Measurements from ENCODE around the gene ZNF584.
"Not testable (repeated sequence)": the region's sequence is repeated elsewhere in the genome, so short reads cannot be mapped to it uniquely, and the experiment has no call there.

The ZNF584 gene

GRCh38 chr19:58439576-58440554 lies 31.4 kb downstream of the ZNF584 start, which contains the start of gene ZNF132:
ZNF132 (minus strand) TSS chr19:58440153; CDS start chr19:58439821, 332 bp downstream.
- DNase-seq (ENCODE audit: low spot score) (peak; percentile 98), ATAC-seq (ENCODE audit: low read depth) (peak; percentile 98)
- H3K4me1 ChIP-seq (ENCODE audit: insufficient read depth, poor library complexity, severe bottlenecking): no peaks in the 10 kb centered on the region
- TF ChIP-seq CTCF (IDR thresholded peaks at IDR 0.05; ENCODE audit: poor library complexity, severe bottlenecking): no peak
- H3K9me3 ChIP-seq (ENCODE audit: severe bottlenecking): peaks cover 12% of the 10 kb centered on the region
- H3K27ac ChIP-seq (ENCODE audit: poor library complexity, severe bottlenecking): peak within 1 kb of the TSS; percentile 29
- peak within 1 kb of the TSS; percentile 55 for H3K4me3 ChIP-seq (ENCODE audit: severe bottlenecking)
- no peaks in the 10 kb centered on the region for H3K27me3 ChIP-seq (ENCODE audit: insufficient read depth, poor library complexity, severe bottlenecking)
- peaks cover 34% of the 10 kb centered on the region for H3K36me3 ChIP-seq (ENCODE audit: low read depth)

DNA sequence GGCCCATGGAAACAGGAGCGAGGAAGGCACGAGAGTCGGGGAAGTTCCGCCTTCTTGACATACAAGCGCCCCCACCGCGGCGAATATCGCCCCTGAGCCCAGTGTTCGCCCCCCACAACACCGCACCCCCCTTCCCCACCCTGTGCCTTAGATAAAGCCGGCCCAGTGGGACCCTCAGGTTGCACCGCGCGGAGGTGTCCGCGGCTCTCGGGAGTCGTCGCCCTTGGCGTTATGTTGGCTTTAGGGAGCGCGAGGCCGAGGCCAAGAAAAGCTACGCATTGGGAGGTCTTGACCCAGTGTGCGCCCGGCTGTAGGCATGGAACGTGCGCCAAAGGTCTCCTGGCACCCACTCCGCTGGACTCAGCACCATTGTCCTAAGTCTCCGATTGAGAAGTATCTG lies 32.1 kb downstream of the ZNF584 start:
- Histone ChIP-seq H3K4me3 (ENCODE audit: severe bottlenecking) (peak overlapping the region; percentile 55), H3K27ac (ENCODE audit: poor library complexity, severe bottlenecking) (peak overlapping the region; percentile 29), H3K4me1 (ENCODE audit: insufficient read depth, poor library complexity, severe bottlenecking) (no peaks in the 10 kb centered on the region), H3K36me3 (ENCODE audit: low read depth) (peaks cover 27% of the 10 kb centered on the region), H3K9me3 (ENCODE audit: severe bottlenecking) (peaks cover 5% of the 10 kb centered on the region), H3K27me3 (ENCODE audit: insufficient read depth, poor library complexity, severe bottlenecking) (no peaks in the 10 kb centered on the region)
- ATAC-seq (ENCODE audit: low read depth) (no peak), DNase-seq (ENCODE audit: low spot score) (no peak)
- TF ChIP-seq CTCF (IDR thresholded peaks at IDR 0.05; ENCODE audit: poor library complexity, severe bottlenecking): no peak

DNA sequence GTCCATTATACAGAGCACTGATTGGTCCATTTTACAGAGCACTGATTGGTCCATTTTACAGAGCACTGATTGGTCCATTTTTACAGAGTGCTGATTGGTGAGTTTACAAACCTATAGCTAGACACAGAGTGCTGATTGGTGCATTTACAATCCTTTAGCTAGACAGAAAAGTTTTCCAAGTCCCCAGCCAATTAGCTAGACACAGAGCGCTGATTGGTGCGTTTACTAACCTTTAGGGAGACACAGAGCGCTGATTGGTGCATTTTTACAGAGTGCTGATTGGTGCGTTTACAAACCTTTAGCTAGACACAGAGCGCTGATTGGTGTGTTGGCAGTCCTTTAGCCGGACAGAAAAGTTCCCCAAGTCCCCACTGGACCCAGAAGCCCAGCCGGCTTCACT lies 34.5 kb downstream of the ZNF584 start:
- not testable (repeated sequence) for H3K4me1 ChIP-seq (ENCODE audit: insufficient read depth, poor library complexity, severe bottlenecking); H3K4me3 ChIP-seq (ENCODE audit: severe bottlenecking); H3K27ac ChIP-seq (ENCODE audit: poor library complexity, severe bottlenecking); ATAC-seq (ENCODE audit: low read depth); H3K9me3 ChIP-seq (ENCODE audit: severe bottlenecking); DNase-seq (ENCODE audit: low spot score); H3K36me3 ChIP-seq (ENCODE audit: low read depth); H3K27me3 ChIP-seq (ENCODE audit: insufficient read depth, poor library complexity, severe bottlenecking)

- H3K36me3 ChIP-seq (ENCODE audit: low read depth); H3K9me3 ChIP-seq (ENCODE audit: severe bottlenecking); H3K27ac ChIP-seq (ENCODE audit: poor library complexity, severe bottlenecking); DNase-seq (ENCODE audit: low spot score); H3K27me3 ChIP-seq (ENCODE audit: insufficient read depth, poor library complexity, severe bottlenecking); ATAC-seq (ENCODE audit: low read depth); H3K4me1 ChIP-seq (ENCODE audit: insufficient read depth, poor library complexity, severe bottlenecking); H3K4me3 ChIP-seq (ENCODE audit: severe bottlenecking): not testable (repeated sequence)
Measured at GRCh38 chr19:58448860-58449259, 40.4 kb downstream of the ZNF584 start.

- not testable (repeated sequence) for H3K27ac ChIP-seq (ENCODE audit: poor library complexity, severe bottlenecking); H3K36me3 ChIP-seq (ENCODE audit: low read depth); H3K4me3 ChIP-seq (ENCODE audit: severe bottlenecking); DNase-seq (ENCODE audit: low spot score); ATAC-seq (ENCODE audit: low read depth); H3K27me3 ChIP-seq (ENCODE audit: insufficient read depth, poor library complexity, severe bottlenecking); H3K9me3 ChIP-seq (ENCODE audit: severe bottlenecking); H3K4me1 ChIP-seq (ENCODE audit: insufficient read depth, poor library complexity, severe bottlenecking)
Measured at GRCh38 chr19:58449980-58450379, 41.5 kb downstream of the ZNF584 start.

- Histone ChIP-seq H3K4me1 (ENCODE audit: insufficient read depth, poor library complexity, severe bottlenecking) (no peaks in the 10 kb centered on the region), H3K27ac (ENCODE audit: poor library complexity, severe bottlenecking) (no peak overlapping the region), H3K9me3 (ENCODE audit: severe bottlenecking) (no peaks in the 10 kb centered on the region), H3K36me3 (ENCODE audit: low read depth) (no peaks in the 10 kb centered on the region), H3K27me3 (ENCODE audit: insufficient read depth, poor library complexity, severe bottlenecking) (no peaks in the 10 kb centered on the region), H3K4me3 (ENCODE audit: severe bottlenecking) (peak overlapping the region; percentile 70)
- ATAC-seq (ENCODE audit: low read depth): peak; percentile 49
- DNase-seq (ENCODE audit: low spot score): no peak
- no peak for TF ChIP-seq CTCF (IDR thresholded peaks at IDR 0.05; ENCODE audit: poor library complexity, severe bottlenecking)
Measured at GRCh38 chr19:58450856-58451357, 42.5 kb downstream of the ZNF584 start.
